ENCODE measurements around the gene FAM89B. TPM values are rescaled to one million over a fixed set of nuclear protein-coding genes. Genes with fewer than 3 reads are reported as not detected.

The FAM89B gene
- total RNA-seq, 1 donor: 55.5 TPM

DNA sequence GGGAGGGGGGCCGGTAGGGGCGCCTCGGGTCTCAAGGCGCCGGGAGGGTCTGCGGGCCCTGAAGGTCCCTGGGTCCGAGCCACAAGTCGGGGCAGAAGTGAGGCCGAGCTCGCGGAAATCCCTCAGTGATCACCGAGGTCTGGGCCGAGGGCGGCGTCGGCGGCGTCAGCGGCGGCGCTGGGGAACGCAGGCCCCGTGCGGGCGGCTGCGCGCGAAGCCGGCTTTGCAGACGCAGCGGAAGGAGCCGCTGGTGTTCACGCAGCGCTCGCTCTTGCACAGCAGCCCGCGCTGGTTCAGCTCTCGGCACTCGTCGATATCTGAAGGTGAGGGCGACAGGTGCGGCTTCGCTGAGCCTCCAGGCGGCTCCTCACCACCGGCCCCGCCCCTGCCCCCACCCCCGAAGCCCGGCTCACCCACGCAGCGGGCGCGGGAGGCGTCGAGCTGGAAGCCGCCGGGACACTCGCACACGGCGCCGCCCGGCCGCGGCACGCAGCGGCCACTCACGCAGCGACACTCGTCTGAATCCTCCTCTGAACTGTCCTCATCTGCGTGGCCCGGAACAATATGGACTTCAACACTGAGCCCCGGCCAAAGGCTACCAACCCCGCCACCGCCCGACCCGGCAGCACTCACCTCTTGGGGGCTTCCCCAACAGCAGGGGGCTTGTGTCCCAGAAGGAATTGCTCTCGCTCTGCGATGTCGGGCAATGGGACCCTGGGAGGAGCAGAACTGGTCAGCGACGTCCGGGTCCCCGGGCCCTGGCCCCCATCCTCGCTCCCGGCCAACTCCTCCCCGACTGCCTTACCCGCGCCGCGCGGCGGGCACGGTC, 33.2 kb upstream of the FAM89B start:
- no peak for DNase-seq (ENCODE audit: low read depth in 2 of 3, low spot score in 2 of 3)

DNA sequence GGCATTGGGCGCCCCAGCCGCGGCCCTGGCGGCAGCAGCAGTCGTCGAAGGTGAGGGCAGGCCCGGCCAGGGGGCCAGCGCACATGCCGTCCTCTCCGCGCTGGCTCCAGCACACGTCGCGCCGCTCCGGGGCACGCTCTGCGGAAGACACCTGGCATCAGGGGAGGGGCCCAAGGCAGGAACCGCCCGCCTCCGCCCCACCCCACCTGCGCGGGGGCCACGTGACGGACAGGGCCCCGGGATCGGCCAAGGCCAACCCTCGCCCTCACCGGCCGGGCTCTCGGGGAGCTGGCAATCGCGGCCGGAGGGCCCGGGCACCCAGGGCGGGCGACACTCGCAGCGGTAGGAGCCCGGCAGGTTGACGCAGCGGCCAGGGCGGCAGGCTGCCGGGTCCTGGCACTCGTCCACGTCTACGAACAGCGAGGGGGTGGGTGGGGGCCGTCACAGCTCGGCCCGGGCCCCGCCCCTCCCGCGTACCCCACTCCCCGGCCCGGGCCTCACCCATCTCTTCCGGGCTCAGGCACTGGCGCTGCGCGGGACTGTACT, 32.5 kb upstream of the FAM89B start:
- DNase-seq (ENCODE audit: low read depth in 2 of 3, low spot score in 2 of 3): no peak

DNA sequence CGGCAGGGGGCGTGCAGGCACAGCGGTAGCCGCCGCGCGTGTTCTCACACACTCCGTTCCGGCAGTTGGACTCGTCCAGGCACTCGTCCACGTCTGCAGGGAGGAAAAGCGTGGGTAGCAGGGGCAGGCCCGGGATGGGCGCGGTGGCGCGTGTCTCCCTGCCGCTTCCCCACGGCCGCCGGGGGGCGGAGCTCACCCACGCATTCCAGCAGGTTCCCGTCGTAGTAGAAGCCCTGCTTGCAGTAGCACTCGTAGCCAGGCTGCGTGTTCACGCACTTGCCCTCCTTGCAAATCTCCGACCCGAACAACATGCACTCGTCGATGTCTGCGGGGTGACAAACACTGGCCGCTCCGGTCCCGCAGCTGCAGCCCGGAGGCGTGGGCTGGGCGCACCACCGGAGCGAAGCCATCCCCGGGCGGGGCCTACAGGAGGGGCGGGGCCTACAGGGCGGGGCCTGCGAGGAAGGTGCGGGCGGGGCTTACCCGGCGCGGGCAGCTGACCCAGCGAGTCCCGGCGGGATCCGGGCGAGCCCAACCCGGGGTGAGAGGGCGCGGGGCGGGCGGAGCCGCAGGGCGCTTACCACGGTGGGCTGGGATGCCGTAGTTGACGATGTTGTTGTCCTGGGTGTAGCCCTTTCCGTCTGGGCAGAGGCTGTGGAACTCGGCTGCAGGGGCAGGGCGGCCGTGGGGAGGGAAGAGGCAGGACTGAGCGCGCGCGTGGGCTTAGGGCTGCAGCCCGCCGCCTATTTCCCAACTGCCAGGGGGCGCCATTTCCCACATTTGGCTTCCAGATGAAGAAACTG, 31.8 kb upstream of the FAM89B start:
- DNase-seq (ENCODE audit: low read depth in 2 of 3, low spot score in 2 of 3): peak; percentile 86 to 88 (median 87)

DNA sequence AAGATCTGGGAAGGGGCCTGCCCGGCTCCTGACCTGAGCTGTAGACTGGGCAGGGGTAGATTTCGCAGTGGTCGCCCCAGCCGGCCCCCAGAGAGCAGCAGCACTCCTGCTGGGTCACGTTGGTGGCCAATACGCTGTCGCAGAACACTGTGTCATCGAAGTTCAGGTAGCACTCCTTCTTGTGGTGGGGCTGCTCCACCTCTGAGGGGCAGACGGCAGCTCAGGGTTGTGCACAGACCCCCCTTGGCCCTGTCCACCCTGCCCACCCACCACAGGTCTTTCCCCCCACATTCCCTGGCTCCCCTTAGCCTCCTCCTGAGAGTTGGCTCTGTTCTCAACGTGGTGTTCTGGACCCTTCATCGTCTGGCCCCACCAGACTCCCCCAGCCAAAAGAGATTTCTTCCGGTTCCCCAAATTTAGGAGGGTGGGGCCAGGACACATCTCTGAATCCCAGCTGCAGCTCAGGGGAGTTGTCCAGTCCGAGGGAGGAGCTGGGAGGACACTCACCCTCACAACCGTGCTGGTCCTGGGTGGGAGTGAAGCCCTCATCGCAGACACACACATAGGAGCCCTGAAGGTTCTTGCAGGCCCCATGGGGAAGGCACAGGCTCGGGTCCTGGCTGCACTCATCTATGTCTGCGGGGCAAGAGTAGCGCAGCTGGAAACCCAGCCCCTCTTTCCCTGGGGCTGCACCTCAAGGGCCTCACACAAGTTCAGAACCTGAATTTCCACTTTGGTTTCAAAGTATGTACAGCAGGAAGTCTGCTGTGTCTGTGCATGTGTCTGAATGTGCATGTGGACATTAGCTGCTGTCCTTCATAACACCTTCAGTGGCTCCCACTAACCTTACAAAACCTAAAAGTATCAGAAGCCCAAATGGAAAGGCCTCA, 31.0 kb upstream of the FAM89B start:
- DNase-seq (ENCODE audit: low read depth in 2 of 3, low spot score in 2 of 3): no peak

DNA sequence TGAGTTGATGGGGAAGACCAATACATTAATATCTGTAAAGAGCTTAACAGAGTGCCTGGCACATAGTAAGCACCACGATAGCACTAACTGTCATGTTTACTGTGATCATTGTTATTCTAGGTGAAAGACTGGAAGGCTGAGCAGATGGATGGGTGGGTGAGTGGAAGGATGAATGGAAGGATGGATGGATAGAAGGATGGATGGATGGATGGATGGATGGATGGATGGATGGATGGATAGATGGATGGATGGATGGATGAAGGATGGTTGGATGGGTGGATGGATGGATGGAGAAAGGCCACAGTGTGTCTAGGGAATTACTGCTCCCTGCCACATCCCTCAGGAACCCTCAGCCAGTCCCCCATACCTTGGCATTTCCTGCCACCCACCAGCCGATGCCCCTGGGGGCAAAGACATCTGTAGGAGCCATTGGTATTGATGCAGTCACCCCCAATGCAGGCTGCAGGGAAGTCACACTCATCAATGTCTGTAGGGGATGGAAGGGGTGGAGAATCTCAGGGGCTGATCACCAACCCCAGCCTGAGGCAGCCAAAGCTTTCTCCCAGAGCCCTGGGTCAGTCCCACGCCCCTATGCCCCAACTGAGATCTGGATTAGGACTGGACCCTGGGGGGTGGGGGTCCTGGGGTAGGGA, 29.5 kb upstream of the FAM89B start:
- no peak for DNase-seq (ENCODE audit: low read depth in 2 of 3, low spot score in 2 of 3)

DNA sequence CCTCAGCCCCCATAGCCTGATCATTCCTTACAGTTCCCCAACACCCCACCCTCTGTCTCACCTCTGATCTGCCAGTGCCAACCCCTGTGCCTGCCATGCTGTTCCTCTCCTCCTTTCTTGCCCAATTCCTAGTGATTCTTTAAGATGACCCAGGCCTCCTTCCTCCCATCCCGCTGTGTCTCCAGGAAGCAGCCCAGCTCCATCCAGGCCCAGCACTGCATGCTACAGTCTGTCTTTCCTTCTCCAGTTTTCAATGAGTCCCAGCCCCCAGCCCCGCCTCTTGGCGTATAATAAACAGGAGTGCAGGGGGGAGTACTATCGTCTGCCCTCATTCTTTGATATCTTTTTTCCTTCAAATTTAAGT, 26.5 kb upstream of the FAM89B start:
- no peak for DNase-seq (ENCODE audit: low read depth in 2 of 3, low spot score in 2 of 3)

DNA sequence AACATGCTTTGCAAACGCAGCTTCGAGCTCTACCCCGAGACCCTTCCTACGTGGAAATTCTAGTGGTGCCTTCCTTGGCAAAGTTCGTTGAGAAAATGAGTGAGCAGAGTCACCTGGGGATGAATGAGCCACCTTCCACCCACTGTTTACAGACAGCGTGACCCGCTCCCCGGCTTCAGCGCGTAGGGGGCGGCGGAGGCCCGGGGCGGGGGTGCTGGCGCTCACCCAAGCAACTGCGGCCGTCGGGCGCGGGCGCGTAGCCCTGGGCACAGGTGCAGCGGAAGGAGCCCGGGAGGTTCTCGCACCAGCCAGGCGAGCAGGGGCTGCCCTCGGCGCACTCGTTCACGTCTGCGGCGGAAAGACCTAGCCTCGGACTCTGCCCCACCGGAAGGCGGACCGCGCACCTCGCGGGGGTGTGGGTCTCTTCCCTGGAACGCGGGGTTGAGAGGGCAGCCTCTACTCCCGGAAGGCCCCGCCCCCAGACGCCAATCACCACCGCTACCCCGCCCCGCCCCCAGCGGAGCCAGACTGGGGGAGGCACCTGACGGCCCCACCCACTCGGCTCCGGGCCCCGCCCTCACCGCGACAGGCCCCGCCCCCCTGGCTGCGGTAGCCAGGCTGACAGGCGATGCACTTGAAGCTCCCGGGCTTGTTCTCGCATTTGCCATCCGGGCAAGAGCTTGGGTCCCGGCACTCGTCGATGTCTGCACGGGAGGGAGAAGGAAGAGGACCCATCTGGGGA, 25.9 kb upstream of the FAM89B start:
- peak; percentile 91 to 96 (median 96) for DNase-seq (ENCODE audit: low read depth in 2 of 3, low spot score in 2 of 3)

DNA sequence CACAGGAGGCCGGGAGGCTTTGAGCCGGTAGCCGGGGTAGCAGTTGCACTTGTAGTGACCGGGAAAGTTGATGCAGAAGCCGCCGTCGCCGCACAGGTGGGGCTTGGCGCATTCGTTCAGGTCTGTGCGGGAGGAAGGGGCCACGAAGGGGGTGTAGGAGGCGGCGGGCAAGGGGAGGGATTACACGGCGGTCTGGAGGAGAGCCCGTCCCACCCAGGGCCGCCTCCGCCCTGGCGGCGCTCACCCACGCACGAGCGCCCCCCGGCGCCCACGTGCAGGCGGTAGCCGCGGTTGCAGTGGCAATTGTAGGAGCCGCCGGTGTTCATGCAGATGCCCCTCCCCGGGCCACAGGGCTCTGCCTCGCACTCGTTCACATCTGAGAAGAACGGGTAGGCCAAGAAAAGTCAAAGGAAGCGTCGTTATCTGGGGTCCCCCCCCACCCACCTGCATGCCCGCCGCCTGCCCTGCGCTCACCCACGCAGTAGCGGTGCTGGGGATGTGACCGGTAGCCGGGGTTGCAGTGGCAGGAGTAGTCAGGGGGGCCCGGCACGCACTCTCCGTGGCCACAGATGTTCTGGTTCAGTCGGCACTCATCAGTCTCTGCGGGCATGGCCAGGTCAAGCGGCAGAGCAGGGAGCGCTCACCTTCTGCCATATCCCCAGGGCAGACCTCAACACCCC, 24.8 kb upstream of the FAM89B start:
- DNase-seq (ENCODE audit: low read depth in 2 of 3, low spot score in 2 of 3): no peak

DNA sequence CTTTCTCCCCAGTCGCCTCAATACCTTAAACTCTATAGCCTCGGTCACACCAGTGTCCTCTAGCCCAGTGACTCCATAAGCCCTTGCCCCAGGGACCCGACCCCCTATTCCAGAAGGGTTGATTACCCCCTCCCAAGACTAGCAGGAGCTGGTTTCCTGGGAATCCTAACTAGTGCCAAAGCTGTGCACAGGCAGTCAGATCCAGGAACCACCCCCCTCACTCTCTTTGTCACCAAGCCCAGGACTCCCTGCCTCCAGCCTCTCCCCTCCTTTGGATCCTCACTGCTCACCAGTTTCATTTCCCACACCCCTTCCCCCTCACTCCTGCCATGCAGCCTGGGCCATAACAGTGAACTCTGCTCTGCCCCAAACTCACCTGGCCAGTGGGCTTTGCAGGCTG, 23.9 kb upstream of the FAM89B start:
- no peak for DNase-seq (ENCODE audit: low read depth in 2 of 3, low spot score in 2 of 3)

DNA sequence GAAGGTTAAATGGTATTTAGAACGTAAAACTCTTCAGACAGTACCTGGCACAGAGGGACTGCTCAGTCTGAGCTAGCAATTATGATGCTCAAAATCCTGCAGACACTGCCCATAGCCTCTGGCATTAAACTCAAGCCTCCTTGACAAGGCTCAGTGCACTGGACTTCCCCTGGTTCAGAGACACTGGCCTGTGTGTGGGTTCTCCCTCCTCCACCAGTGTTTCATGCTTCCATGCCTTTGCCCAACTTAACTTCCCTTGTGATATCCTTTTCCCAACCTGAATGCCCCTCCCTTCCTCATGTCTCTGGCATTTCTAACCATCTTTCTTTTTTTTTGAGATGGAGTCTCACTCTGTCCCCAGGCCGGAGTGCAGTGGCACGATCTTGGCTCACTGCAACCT, 23.2 kb upstream of the FAM89B start:
- no peak for DNase-seq (ENCODE audit: low read depth in 2 of 3, low spot score in 2 of 3)

DNA sequence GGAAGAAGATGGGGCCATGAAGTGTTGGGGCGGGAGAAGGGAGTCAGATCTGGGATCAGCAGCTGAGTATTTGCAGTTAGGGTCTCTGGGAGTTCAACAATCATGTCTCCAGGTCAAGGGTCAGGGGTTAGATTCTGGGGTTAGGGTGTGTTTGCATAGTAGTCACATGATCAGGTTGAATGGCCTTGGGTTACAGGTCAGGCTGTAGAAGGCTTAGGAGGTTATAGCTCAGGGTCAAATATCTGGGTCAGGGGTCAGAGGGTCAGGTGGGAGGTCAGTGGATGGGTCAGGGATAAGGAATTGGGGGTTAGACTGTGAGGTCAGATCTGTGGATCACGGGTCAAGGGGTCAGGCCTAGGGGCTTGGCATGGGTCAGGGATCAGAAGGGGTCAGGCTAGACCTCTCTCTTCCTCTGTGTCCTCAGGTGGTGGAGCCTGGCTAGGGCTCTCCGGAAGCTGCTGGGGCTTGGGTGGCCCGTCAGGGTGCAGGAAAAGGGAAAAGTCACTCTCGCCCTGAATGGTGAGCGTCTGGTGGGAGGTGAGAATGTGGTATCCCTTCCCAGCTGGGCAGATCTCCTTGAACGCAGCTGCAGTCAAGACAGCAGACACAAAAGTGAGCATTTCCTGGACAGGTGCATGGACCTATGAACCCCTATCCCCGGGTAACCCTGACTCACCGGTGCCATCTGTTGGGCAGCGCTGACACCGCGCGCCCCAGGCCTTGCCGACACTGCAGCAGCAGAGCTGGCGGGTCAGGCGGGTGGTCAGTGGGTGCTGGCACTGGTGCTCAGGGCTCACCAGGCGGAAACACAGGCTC, 20.6 kb upstream of the FAM89B start:
- peak in 2 of 3 donors; percentile 65 to 70 for DNase-seq (ENCODE audit: low read depth in 2 of 3, low spot score in 2 of 3)

DNA sequence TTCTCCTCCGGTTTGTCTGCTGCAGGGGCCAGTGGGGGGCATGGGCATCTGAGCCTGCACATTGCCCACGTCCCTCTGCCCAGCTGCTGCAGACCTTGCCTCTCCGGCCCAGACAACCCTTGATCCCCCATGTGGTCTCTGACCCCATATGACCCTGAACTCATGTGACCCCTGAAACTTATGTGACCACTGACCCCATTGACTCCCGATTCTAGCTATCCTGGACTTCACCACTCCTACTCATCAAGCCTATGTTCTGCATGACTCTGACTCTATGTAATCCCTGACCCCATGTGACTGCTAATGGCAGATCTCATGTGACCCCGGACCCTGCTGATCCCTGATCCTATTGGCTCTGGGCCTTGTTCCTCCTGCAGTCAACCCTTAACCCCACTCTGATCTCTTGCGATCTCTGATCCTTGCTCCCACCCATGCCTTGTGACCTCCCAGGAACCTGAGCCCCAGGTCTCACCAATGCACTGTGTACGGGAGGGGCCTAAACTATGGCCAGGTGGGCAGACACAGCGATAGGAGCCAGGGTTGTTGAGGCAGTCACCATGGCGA, 19.9 kb upstream of the FAM89B start:
- no peak for DNase-seq (ENCODE audit: low read depth in 2 of 3, low spot score in 2 of 3)

DNA sequence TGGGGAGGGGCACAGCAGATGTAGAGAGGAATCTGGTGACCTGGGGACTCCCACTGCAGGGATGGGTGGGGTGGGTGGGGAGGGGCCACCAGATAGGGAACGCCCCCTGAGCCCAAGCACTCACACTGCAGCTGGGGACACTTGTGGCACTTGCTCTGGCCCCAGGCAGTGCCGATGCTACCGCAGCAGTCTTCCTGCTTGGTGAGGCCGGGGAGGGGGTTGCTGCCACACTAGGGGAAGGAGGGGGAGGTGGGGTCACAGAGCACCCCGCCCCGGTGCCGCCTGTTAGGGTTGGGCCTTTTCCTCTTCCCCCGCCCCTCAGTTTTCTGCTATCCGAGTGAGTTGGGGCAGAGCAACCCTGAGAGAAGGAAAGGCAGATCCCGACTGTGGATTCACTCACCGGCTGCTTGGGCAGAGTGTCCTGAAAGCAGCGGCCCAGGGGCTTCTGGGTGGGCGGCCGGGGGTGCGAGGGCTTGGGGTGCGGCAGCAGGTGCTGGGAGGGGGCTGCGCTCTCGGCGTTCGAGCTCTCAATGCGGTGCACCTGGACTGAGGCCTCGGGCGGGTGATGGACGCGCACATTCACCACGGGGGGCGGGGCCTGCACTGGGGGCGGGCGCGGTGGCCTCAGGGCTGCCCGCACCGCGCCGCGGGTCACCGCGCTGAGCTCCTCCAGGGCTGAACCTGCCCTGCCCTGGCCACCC, 18.9 kb upstream of the FAM89B start:
- peak in 2 of 3 donors; percentile 90 to 93 for DNase-seq (ENCODE audit: low read depth in 2 of 3, low spot score in 2 of 3)

DNA sequence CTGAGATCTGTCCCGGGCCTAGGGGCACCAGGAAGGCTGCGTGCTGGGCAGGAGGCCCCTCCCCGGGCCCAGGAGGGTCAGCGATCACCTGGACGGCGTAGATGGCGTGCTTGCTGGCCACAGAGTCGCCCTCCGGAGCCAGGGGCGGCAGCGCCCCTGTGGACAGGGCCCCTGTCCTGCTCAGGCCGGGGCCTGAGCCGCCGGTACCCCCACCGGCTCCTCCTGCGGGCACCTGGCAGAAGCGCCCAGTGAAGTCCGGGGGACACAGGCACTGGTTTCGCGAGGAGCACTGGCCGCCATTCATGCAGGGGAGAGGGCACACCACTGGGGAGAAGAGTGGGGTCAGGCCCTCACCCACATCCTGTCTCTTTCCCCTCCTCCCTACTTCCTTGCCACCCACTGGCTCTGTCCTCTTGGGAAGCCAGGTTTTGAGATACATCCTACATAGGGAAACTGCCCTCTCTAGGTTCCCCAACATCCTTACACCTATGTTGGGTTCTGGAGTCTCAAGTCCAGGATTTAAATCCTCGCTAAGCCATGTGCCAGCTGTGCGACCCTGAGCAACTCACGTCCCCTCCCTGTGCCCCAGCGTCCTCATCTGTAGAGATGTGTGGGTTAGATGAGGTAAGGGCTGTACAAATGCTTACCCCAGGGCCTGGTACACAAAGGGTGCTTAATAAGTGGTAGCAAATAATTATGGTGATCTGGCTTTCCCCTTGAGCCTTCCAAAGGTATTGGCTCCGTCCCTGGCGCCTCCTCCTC, 18.1 kb upstream of the FAM89B start:
- DNase-seq (ENCODE audit: low read depth in 2 of 3, low spot score in 2 of 3): no peak

DNA sequence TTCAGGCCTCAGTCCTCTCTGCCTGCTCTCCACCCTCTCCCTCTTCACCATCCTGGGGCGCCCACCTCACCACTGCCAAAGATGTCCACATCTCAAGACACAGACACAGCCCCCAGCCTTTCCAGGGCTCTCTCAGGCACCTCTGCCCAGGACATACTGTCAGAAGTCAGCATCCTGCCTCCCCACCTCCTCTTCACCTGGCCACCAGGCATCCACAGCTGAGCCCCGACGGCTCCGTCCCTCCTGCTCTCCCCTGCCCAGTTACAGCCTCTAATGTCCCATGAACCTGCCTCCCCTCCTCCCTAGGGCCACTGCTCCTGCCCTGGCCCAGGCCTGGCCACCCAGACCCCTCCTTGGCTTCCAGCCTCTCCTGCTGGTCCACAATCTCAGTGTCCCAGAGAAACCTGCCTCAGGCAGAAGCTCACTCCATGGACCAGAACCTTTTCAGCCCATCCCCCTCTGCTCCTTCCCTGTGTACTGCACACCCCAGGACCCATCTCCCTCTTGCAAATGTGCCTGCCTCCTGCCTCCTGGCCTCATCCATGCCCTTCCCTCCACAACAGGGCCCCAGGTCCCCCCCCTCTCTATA, 17.4 kb upstream of the FAM89B start:
- no peak for DNase-seq (ENCODE audit: low read depth in 2 of 3, low spot score in 2 of 3)

DNA sequence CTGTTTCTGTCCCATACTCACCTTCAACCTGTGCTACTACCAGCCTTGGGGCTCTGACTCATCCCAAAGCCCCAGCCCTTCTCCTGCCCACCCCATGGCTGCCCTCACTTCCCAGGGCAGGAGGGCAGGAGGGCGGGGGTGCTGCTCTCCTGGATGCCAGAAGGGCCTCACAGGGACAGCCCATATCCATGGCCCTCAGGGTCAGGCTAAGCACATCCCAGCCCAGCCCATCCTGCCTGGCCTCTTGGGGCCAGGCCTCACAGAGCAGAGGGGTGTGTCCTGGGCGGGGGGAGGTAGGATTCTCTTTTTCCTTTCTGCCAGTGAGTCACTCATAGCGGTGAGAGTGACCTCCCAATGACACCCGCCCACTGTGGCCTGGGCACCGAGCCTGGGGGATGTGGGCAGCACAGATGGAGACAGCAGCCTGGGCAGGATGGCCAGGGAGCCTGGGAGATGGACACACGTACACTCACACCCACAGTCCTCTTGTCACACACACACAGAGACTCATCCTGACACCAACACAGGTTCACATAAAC, 16.6 kb upstream of the FAM89B start:
- no peak for DNase-seq (ENCODE audit: low read depth in 2 of 3, low spot score in 2 of 3)
